GM12878 (cell line): ENCODE data around the gene ARHGEF25. TPM values are rescaled to one million over a fixed set of nuclear protein-coding genes. Genes with fewer than 3 reads are reported as not detected.

ENCODE experiments used
- CHD4 ChIP-seq: fragments of 200-600 bp; sonication (generic); IDR thresholded peaks from 2 replicates; pipeline ENCODE4 v1.6.1; 2016; ENCODE audit warnings: mild to moderate bottlenecking
- ETV6 ChIP-seq, 2 experiments: fragments of 450-650 bp in 1 of 2; IDR thresholded peaks in 1 of 2; conservative IDR thresholded peaks in 1 of 2; 2 replicates each; pipeline ENCODE4 v1.6.1; 2014; ENCODE audit warnings: antibody characterized with exemption in 1 of 2, borderline replicate concordance in 1 of 2, low read depth in 1 of 2, mild to moderate bottlenecking in 1 of 2, moderate library complexity in 1 of 2
- KDM1A ChIP-seq: fragments of 200-600 bp; sonication (generic); IDR thresholded peaks from 2 replicates; pipeline ENCODE4 v1.6.1; 2016; ENCODE audit warnings: borderline replicate concordance
- LARP7 ChIP-seq: fragments of 450-650 bp; IDR thresholded peaks from 2 replicates; pipeline ENCODE4 v1.6.1; 2017; ENCODE audit warnings: mild to moderate bottlenecking
- MEF2B ChIP-seq: fragments of 450-650 bp; IDR thresholded peaks from 2 replicates; pipeline ENCODE4 v1.6.1; 2018; ENCODE audit warnings: mild to moderate bottlenecking, moderate library complexity; ENCODE audit not compliant: partially characterized antibody, poor library complexity, severe bottlenecking
- NFIC ChIP-seq: IDR thresholded peaks from 2 replicates; pipeline ENCODE4 v1.6.1; 2012; ENCODE audit warnings: low read depth, mild to moderate bottlenecking, inconsistent platforms, low read length, moderate library complexity
- RBBP5 ChIP-seq: fragments of 200-600 bp; sonication (generic); conservative IDR thresholded peaks from 2 replicates; pipeline ENCODE4 v1.6.1; 2016
- RCOR1 ChIP-seq: conservative IDR thresholded peaks from 2 replicates; pipeline ENCODE4 v1.6.1; 2012; ENCODE audit warnings: low read depth, low read length, improper control_type of control experiment
- REST ChIP-seq: IDR thresholded peaks from 2 replicates; pipeline ENCODE4 v1.6.1; 2012; ENCODE audit warnings: mild to moderate bottlenecking, low read depth, low read length
- SIX5 ChIP-seq: IDR thresholded peaks from 2 replicates; pipeline ENCODE4 v1.6.1; 2011; ENCODE audit warnings: mild to moderate bottlenecking, low read depth, low read length, moderate library complexity; ENCODE audit not compliant: severe bottlenecking
- SMARCA5 ChIP-seq: fragments of 450-650 bp; IDR thresholded peaks from 2 replicates; pipeline ENCODE4 v1.6.1; 2017; ENCODE audit warnings: mild to moderate bottlenecking
- TAF1 ChIP-seq: IDR thresholded peaks from 2 replicates; pipeline ENCODE4 v1.6.1; 2011; ENCODE audit warnings: mild to moderate bottlenecking, low read depth, low read length, borderline replicate concordance
- USF1 ChIP-seq: IDR thresholded peaks from 2 replicates; pipeline ENCODE4 v1.6.1; 2011; ENCODE audit warnings: borderline replicate concordance, low read depth, mild to moderate bottlenecking, moderate library complexity, mixed read lengths, low read length; ENCODE audit not compliant: insufficient read depth; ENCODE audit errors: extremely low read length
- ZNF217 ChIP-seq: fragments of 450-650 bp; IDR thresholded peaks from 2 replicates; pipeline ENCODE4 v1.6.1; 2017; ENCODE audit warnings: antibody characterized with exemption, mild to moderate bottlenecking
- polyA plus RNA-seq, 11 experiments: library from polyadenylated mRNA; depleted of rRNA in 4 of 11; unstranded in 6 of 11; stranded (reverse) in 5 of 11; fragments of >200 nt; fragmentation: Nextera tagmentation in 4 of 11; fragmentation: Illumina TruSeq in 1 of 11; extraction: Ambion mirVana in 4 of 11; extraction: Trizol in 1 of 11; gene quantifications; 1 replicate in 1 of 11; 2 replicates in 10 of 11; pipeline versions ENCODE4 v1.2.1 to v1.2.3, GENCODE V29; 2011 to 2016; ENCODE audit warnings: inconsistent platforms in 2 of 11, missing spikeins in 2 of 11, low read depth in 1 of 11
- total RNA-seq, 4 experiments: library from RNA; depleted of rRNA in 3 of 4; stranded (reverse); fragments of >200 nt in 3 of 4; fragmentation: Illumina TruSeq in 1 of 4; extraction: Trizol in 1 of 4; gene quantifications; 2 replicates each; pipeline versions ENCODE4 v1.2.1 to v1.2.3, GENCODE V29; 2013 to 2021
- TF ChIP-seq, protein P1 (sequence below): IDR thresholded peaks from 2 replicates; pipeline ENCODE4 v1.6.1; 2012; ENCODE audit warnings: low read depth, low read length, improper control_type of control experiment
- TF ChIP-seq, protein P2 (sequence below): IDR thresholded peaks from 2 replicates; pipeline ENCODE4 v1.6.1; 2012; ENCODE audit warnings: low read depth, low read length, improper control_type of control experiment
- TF ChIP-seq, protein P3 (sequence below): fragments of 450-650 bp; IDR thresholded peaks from 2 replicates; pipeline ENCODE4 v1.6.1; 2017; ENCODE audit warnings: mild to moderate bottlenecking, low read depth, inconsistent platforms; ENCODE audit not compliant: poor library complexity, severe bottlenecking

ARHGEF25 gene
- total and polyA plus RNA-seq, 10 of the 15 experiments (the other 5 are each of a cell fraction or from before 2014, with no cell fraction given): 0.08 to 4.5 (median 1.2) TPM; not detected in 3

DNA sequence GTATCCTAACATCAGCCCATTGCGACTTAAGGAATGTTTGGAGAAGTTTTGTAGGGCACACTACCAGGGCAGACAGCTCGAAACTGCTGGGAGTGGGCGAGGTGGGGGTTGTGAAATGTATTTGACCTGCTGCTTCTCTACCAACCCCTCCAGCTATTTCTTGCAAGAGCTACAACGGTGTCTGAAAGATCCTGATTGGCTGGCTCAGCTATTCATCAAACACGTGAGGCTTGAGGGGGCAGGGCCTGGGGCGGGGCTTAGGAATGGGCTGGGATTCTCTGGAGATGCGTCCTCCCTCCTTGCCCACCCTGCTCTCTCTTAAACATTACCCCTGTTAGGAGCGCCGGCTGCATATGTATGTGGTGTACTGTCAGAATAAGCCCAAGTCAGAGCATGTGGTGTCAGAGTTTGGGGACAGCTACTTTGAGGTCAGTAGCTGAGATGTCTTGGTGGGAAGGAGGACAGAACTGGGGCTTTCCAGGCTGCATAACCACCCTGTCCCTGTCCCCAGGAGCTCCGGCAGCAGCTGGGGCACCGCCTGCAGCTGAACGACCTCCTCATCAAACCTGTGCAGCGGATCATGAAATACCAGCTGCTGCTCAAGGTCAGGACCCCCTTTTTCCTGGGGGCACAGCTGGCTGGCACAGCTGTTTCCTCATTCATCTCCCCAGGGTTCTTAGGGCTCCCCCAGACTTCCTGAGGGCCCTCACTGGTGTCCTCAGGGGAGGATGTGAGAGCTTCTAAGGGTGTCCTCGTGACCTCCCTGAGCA lies 3.1 kb downstream of the ARHGEF25 start (continued):
- TF ChIP-seq, protein P1, sequence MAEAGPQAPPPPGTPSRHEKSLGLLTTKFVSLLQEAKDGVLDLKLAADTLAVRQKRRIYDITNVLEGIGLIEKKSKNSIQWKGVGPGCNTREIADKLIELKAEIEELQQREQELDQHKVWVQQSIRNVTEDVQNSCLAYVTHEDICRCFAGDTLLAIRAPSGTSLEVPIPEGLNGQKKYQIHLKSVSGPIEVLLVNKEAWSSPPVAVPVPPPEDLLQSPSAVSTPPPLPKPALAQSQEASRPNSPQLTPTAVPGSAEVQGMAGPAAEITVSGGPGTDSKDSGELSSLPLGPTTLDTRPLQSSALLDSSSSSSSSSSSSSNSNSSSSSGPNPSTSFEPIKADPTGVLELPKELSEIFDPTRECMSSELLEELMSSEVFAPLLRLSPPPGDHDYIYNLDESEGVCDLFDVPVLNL: no peak
- TF ChIP-seq, protein P2, sequence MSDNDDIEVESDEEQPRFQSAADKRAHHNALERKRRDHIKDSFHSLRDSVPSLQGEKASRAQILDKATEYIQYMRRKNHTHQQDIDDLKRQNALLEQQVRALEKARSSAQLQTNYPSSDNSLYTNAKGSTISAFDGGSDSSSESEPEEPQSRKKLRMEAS: no peak
- TF ChIP-seq MEF2B (peak; percentile 71), CHD4 (no peak), TAF1 (no peak), RBBP5 (no peak), SIX5 (no peak), RCOR1 (no peak), REST (no peak), USF1 (peak; percentile 78), ZNF217 (no peak), LARP7 (no peak), ETV6 (conservative IDR thresholded peaks at IDR 0.05 in 1 of 2, IDR thresholded peaks at IDR 0.05 in 1 of 2; ENCODE audit: borderline replicate concordance in 1 of 2, low read depth in 1 of 2) (no peak), SMARCA5 (no peak), NFIC (no peak), KDM1A (no peak)
- TF ChIP-seq, protein P3, sequence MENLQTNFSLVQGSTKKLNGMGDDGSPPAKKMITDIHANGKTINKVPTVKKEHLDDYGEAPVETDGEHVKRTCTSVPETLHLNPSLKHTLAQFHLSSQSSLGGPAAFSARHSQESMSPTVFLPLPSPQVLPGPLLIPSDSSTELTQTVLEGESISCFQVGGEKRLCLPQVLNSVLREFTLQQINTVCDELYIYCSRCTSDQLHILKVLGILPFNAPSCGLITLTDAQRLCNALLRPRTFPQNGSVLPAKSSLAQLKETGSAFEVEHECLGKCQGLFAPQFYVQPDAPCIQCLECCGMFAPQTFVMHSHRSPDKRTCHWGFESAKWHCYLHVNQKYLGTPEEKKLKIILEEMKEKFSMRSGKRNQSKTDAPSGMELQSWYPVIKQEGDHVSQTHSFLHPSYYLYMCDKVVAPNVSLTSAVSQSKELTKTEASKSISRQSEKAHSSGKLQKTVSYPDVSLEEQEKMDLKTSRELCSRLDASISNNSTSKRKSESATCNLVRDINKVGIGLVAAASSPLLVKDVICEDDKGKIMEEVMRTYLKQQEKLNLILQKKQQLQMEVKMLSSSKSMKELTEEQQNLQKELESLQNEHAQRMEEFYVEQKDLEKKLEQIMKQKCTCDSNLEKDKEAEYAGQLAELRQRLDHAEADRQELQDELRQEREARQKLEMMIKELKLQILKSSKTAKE: no peak
